Spleen (tissue), 11 donors: ENCODE measurements around the gene DUOXA1. TPM values are rescaled to one million over a fixed set of nuclear protein-coding genes. Genes with fewer than 3 reads are reported as not detected.

Source experiments
- DNase-seq: peaks from one replicate; pipeline ENCODE4 v3.0.0-alpha.2; 2020
- H3K27ac ChIP-seq, 8 donors: fragments of 200-600 bp; sonication (generic) in 7 of 8; 1 replicate in 4 of 8; 2 replicates in 4 of 8; pipeline versions ENCODE4 v1.5.0 to v1.8.0; 2016 to 2021; ENCODE audit warnings: inconsistent platforms in 4 of 8, mild to moderate bottlenecking in 4 of 8, moderate library complexity in 1 of 8
- H3K27me3 ChIP-seq, 7 donors: fragments of 200-600 bp; sonication (generic) in 6 of 7; replicated peaks in 1 of 7; 1 replicate in 4 of 7; 2 replicates in 3 of 7; pipeline versions ENCODE4 v1.5.0 to v1.8.0; 2016 to 2021; ENCODE audit warnings: inconsistent platforms in 3 of 7, mild to moderate bottlenecking in 1 of 7
- H3K36me3 ChIP-seq, 6 donors: fragments of 200-600 bp; sonication (generic) in 5 of 6; 1 replicate in 4 of 6; 2 replicates in 2 of 6; pipeline versions ENCODE4 v1.5.0 to v1.8.0; 2016 to 2021; ENCODE audit warnings: inconsistent platforms in 2 of 6
- H3K4me1 ChIP-seq, 6 donors: fragments of 200-600 bp; sonication (generic) in 5 of 6; 1 replicate in 3 of 6; 2 replicates in 3 of 6; pipeline versions ENCODE4 v1.5.0 to v1.8.0; 2016 to 2021; ENCODE audit warnings: inconsistent platforms in 3 of 6
- H3K4me3 ChIP-seq, 8 donors: fragments of 200-600 bp; sonication (generic) in 7 of 8; 1 replicate in 4 of 8; 2 replicates in 4 of 8; pipeline versions ENCODE4 v1.5.0 to v1.8.0; 2016 to 2021; ENCODE audit warnings: inconsistent platforms in 4 of 8, mild to moderate bottlenecking in 4 of 8, moderate library complexity in 2 of 8
- H3K9me3 ChIP-seq, 8 donors: fragments of 200-600 bp; sonication (generic) in 7 of 8; 1 replicate in 4 of 8; 2 replicates in 4 of 8; pipeline versions ENCODE4 v1.5.0 to v1.8.0; 2016 to 2021; ENCODE audit warnings: inconsistent platforms in 4 of 8
- POLR2A ChIP-seq, 3 donors: fragments of 450-650 bp; IDR thresholded peaks; one replicate each; pipeline ENCODE4 v1.5.1; 2017; ENCODE audit warnings: antibody characterized with exemption in 3 of 3, mild to moderate bottlenecking in 1 of 3
- POLR2AphosphoS5 ChIP-seq, 3 donors: sonication (generic); formaldehyde crosslinking; IDR thresholded peaks; one replicate each; pipeline ENCODE4 v1.5.1; 2017; ENCODE audit warnings: antibody characterized with exemption in 3 of 3
- WGBS, 5 donors: extraction: QIAGEN DNeasy Blood & Tissue Kit in 3 of 5; methylation state at CpG; one replicate each; pipeline versions ENCODE4 v1.1.5 to v1.1.7; 2013 to 2018; 5-methylcytosine and 5-hydroxymethylcytosine counted together
- intact Hi-C: fragments of 100-400 bp; cut with DNase I; formaldehyde crosslinking; loops from one replicate; pipeline ENCODE4 v1.15.0; 2023; ENCODE audit warnings: low total_unique reads
- polyA plus RNA-seq, 3 donors: library from polyadenylated mRNA; stranded (reverse); fragments of 200-250 nt; gene quantifications; one replicate each; pipeline ENCODE4 v1.2.1, GENCODE V29; 2013
- total RNA-seq, 7 donors: library from RNA; depleted of rRNA in 3 of 7; stranded (reverse); fragments of >200 nt in 3 of 7; fragmentation: NEBNext Ultra II Directional in 4 of 7; extraction: Animal tissue kit (Norgen Biotek cat#: 25700) in 4 of 7; gene quantifications; one replicate each; pipeline versions ENCODE4 v1.1.0 to v1.2.1, GENCODE V29; 2016 to 2021
- TF ChIP-seq, protein P1 (sequence below), 11 experiments: fragments of 200-600 bp in 7 of 11; fragments of 450-650 bp in 4 of 11; sonication (generic) in 4 of 11; IDR thresholded peaks in 8 of 11; conservative IDR thresholded peaks in 3 of 11; 1 replicate in 7 of 11; 2 replicates in 4 of 11; pipeline versions ENCODE4 v1.4.0 to v1.8.0; 2016 to 2021; ENCODE audit warnings: antibody characterized with exemption in 11 of 11, inconsistent platforms in 4 of 11, mild to moderate bottlenecking in 1 of 11
- donor health status: healthy with polysubstance abuse.
- donor health status: DM: no; HTN: no; CAD: no; lungs with moderate emphysema.
- donor health status: DM: no; HTN: no; CAD: no.
- donor health status: Bipolar disorder and iron deficiency.
- donor health status: healthy.
- donor health status: DM: no; HTN: no; CAD: no.
- donor health status: DM: yes; HTN: yes; CAD: no.

DUOXA1 gene
- total and polyA plus RNA-seq, 10 donors, result 0.03 to 0.38 (median 0.10) TPM; not detected in 5

DNA sequence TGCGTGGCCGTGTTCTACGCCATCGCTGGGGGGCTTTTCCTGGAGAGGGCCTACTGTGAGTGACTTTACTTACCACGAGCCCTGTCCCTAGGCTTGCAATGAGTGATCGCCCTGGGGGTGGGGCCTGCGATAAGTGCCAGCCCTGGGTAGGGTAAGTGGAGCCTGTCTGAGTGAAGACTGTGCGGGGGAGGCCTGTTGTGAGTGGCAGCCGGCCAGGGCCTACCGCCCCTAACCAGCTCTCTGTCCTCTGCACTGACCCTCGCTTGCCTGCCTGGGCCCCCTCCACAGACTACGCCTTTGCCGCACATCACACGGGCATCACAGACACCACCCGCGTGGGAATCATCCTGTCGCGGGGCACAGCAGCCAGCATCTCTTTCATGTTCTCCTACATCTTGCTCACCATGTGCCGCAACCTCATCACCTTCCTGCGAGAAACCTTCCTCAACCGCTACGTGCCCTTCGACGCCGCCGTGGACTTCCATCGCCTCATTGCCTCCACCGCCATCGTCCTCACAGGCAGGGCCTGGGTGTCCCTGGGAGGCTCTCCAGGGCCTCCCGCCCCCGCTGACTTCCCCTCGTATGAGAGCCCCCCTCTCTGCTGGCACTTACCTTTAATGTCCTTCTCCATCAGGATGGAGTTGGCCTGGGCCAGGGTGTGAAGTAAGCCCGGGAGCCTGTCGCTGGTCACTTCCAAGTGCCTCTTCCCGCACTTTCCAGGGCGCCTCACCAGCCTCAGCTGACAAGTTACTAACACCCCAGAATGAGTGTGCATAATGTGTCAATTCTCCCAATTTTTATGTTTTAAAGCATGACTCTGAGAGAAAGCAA, 22.5 kb upstream of the DUOXA1 start:
- no peak for DNase-seq
- Histone ChIP-seq H3K9me3 (no peaks in the 10 kb centered on the region), H3K4me3 (no peak overlapping the region), H3K36me3 (peaks cover 0 to 23% (median 4%) of the 10 kb centered on the region in 6 donors), H3K4me1 (no peaks in the 10 kb centered on the region), H3K27ac (no peak overlapping the region), H3K27me3 (no peaks in the 10 kb centered on the region)
- WGBS, 5 donors, result 94 to 98% (median 95%) methylated on average over 35 to 36 of the region's 36 CpGs
- intact Hi-C loops, result no loop called here
- TF ChIP-seq POLR2A (IDR thresholded peaks at IDR 0.05) (no peak), POLR2AphosphoS5 (IDR thresholded peaks at IDR 0.05) (peak in 1 of 3 donors; percentile 49)
- TF ChIP-seq, protein P1, sequence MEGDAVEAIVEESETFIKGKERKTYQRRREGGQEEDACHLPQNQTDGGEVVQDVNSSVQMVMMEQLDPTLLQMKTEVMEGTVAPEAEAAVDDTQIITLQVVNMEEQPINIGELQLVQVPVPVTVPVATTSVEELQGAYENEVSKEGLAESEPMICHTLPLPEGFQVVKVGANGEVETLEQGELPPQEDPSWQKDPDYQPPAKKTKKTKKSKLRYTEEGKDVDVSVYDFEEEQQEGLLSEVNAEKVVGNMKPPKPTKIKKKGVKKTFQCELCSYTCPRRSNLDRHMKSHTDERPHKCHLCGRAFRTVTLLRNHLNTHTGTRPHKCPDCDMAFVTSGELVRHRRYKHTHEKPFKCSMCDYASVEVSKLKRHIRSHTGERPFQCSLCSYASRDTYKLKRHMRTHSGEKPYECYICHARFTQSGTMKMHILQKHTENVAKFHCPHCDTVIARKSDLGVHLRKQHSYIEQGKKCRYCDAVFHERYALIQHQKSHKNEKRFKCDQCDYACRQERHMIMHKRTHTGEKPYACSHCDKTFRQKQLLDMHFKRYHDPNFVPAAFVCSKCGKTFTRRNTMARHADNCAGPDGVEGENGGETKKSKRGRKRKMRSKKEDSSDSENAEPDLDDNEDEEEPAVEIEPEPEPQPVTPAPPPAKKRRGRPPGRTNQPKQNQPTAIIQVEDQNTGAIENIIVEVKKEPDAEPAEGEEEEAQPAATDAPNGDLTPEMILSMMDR (IDR thresholded peaks at IDR 0.05 in 8 of 11, conservative IDR thresholded peaks at IDR 0.05 in 3 of 11), result no peak

DNA sequence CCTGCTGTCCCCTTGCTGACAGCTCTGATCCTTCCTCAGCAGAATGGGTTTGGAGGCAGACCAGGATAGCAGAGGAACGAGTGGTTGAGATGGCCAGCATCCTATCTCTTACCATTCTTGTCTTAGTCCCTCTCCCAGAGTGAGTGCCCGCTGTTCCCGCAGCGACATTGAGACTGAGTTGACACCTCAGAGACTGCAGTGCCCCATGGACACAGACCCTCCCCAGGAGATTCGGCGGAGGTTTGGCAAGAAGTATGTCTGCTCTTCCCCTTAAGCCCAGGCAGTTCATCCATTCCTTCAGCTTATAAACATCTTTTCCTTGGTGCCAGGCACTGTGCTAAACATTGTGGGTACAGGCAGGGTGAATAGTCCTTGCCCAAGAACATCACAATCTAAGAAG, 21.3 kb upstream of the DUOXA1 start:
- no peak for DNase-seq
- H3K4me1 ChIP-seq, result no peaks in the 10 kb centered on the region
- WGBS, 5 donors, result 90 to 97% (median 95%) methylated on average over 6 of the region's 6 CpGs
- intact Hi-C loops, result no loop called here
- H3K9me3 ChIP-seq, result no peaks in the 10 kb centered on the region
- TF ChIP-seq, protein P1 (IDR thresholded peaks at IDR 0.05 in 8 of 11, conservative IDR thresholded peaks at IDR 0.05 in 3 of 11), result no peak
- TF ChIP-seq POLR2AphosphoS5 (IDR thresholded peaks at IDR 0.05) (no peak), POLR2A (IDR thresholded peaks at IDR 0.05) (no peak)
- no peaks in the 10 kb centered on the region for H3K27me3 ChIP-seq
- no peak overlapping the region for H3K4me3 ChIP-seq
- H3K27ac ChIP-seq, result no peak overlapping the region
- H3K36me3 ChIP-seq, result peaks cover 0 to 23% (median 4%) of the 10 kb centered on the region in 6 donors

DNA sequence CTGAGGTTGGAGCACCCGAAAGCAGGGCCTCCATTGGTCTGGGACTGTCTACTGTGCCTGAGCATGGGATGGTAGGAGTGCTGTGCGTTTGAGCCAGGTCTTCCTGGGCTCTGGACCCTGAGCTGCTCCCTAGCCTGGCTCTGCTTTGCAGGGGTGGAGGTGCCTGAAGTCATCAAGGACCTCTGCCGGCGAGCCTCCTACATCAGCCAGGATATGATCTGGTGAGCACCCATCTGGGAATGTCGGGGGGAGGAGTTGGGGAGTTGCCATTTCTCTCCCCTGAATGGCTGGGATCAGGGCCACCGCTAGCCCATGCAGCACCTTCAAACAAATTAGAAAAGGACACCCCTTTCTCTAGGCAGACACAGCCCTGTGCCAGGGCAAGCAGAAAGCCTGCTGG, 20.8 kb upstream of the DUOXA1 start:
- Histone ChIP-seq H3K36me3 (peaks cover 0 to 23% (median 4%) of the 10 kb centered on the region in 6 donors), H3K27me3 (no peaks in the 10 kb centered on the region), H3K4me1 (no peaks in the 10 kb centered on the region), H3K9me3 (no peaks in the 10 kb centered on the region), H3K4me3 (no peak overlapping the region), H3K27ac (no peak overlapping the region)
- no peak for DNase-seq
- intact Hi-C loops, result no loop called here
- no peak for TF ChIP-seq POLR2AphosphoS5 (IDR thresholded peaks at IDR 0.05)
- 81 to 91% (median 84%) methylated on average over 5 to 6 of the region's 6 CpGs for WGBS, 5 donors

DNA sequence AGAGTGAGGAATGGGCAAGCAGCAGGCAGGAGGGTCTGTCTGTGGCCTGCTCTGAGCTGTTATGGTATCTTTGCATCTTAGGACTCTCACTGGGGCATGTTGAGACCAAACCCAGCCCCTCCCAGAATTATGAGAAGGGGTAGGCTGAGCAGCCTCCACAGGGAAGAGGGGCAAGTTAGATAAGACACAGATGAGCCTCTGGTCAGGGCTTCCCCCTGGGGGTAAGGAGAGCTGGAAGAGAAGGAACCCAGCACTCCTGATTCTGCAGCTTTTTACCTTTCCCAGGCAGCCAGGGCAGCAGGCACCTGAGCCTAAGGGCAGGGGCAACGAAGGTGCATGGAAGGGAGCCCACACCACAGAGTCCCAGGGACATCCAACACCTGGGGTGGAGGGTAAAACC, 19.4 kb upstream of the DUOXA1 start:
- Histone ChIP-seq H3K36me3 (peaks cover 0 to 23% (median 4%) of the 10 kb centered on the region in 6 donors), H3K9me3 (no peaks in the 10 kb centered on the region), H3K4me3 (no peak overlapping the region), H3K27me3 (no peaks in the 10 kb centered on the region), H3K27ac (no peak overlapping the region), H3K4me1 (no peaks in the 10 kb centered on the region)
- intact Hi-C loops, result no loop called here
- TF ChIP-seq, protein P1 (IDR thresholded peaks at IDR 0.05 in 8 of 11, conservative IDR thresholded peaks at IDR 0.05 in 3 of 11), result no peak
- no peak for TF ChIP-seq POLR2AphosphoS5 (IDR thresholded peaks at IDR 0.05)
- no peak for TF ChIP-seq POLR2A (IDR thresholded peaks at IDR 0.05)
- WGBS, 5 donors, result 82 to 100% (median 92%) methylated on average over 1 of the region's 1 CpG
- no peak for DNase-seq
